Stimulated activated naive B cell treated with anti-CD40 and anti-IgM and Interleukin-4, amounts not matched to agents 10 μg/mL and 1 μg/mL and 100 μg/mL, for 72 hours (primary cell): ENCODE measurements around the gene PREX1.

Source experiments
- ATAC-seq, 2 donors: fragments of 150-1000 bp; cut with Tn5 transposase; replicated peaks; 2 replicates each; pipeline ENCODE4 v1.10.0; 2021; ENCODE audit warnings: moderate library complexity in 1 of 2
- DNase-seq: peaks from one replicate; pipeline ENCODE4 v3.0.0; 2021
- H3K27ac Mint-ChIP-seq: one replicate; pipeline ENCODE4 v1.8.0; 2022; ENCODE audit warnings: mild to moderate bottlenecking, mixed read lengths
- H3K27me3 Mint-ChIP-seq, 2 donors: one replicate each; pipeline ENCODE4 v1.8.0; 2022; ENCODE audit warnings: mixed read lengths in 2 of 2
- H3K36me3 Mint-ChIP-seq, 2 donors: one replicate each; pipeline ENCODE4 v1.8.0; 2022; ENCODE audit warnings: mixed read lengths in 2 of 2, mild to moderate bottlenecking in 1 of 2
- H3K4me1 Mint-ChIP-seq, 2 donors: one replicate each; pipeline ENCODE4 v1.8.0; 2022; ENCODE audit warnings: mixed read lengths in 2 of 2, mild to moderate bottlenecking in 1 of 2
- H3K4me3 Mint-ChIP-seq, 2 donors: one replicate each; pipeline ENCODE4 v1.8.0; 2022; ENCODE audit warnings: mild to moderate bottlenecking in 2 of 2, mixed read lengths in 2 of 2, moderate library complexity in 1 of 2
- H3K9me3 Mint-ChIP-seq, 2 donors: one replicate each; pipeline ENCODE4 v1.8.0; 2022; ENCODE audit warnings: mixed read lengths in 2 of 2, mild to moderate bottlenecking in 1 of 2

PREX1 gene

DNA sequence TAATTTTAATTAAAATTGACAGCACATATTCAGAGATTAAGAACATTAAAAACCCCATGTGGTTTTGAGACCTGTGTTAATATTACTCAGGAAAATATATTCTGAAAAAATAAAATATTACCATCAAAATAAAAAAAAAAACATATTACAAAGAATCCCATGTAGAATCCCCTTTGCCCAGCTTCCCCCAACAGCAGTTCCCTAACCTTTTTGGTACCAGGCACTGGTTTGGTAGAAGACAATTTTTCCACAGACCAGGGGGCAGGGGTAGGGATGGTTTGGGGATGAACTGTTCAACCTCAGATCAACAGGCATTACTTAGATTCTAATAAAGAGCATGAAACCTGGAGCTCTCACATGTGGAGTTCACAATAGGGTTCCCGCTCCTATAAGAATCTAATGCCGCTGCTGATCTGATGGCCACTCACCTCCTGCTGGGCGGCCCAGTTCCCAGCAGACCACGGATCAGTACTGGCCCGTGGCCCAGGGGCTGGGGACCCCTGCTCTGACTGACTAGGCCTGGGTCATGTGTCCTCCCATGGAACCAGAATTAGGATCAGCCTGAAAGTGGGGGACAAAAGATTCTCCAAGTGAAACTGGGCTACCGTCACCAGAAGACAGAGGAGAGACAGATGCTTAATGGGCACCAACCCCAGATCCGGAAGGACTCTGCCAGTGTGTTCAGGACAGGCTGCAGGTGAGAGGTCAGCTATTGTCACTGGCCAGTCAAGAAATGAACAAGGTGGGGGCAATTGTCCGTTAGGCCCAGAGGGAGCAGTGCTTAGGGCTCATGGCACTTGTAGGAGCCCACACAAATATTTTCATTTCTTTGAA lies 235.5 kb downstream of the PREX1 start:
- H3K9me3 Mint-ChIP-seq = peaks cover 0 to 4% of the 10 kb centered on the region in 2 donors
- no peak overlapping the region for H3K27ac Mint-ChIP-seq
- ATAC-seq (no peak), DNase-seq (no peak)
- no peak overlapping the region for H3K4me3 Mint-ChIP-seq
- H3K27me3 Mint-ChIP-seq = peaks cover 13 to 20% of the 10 kb centered on the region in 2 donors
- H3K4me1 Mint-ChIP-seq = no peaks in the 10 kb centered on the region
- no peaks in the 10 kb centered on the region for H3K36me3 Mint-ChIP-seq

DNA sequence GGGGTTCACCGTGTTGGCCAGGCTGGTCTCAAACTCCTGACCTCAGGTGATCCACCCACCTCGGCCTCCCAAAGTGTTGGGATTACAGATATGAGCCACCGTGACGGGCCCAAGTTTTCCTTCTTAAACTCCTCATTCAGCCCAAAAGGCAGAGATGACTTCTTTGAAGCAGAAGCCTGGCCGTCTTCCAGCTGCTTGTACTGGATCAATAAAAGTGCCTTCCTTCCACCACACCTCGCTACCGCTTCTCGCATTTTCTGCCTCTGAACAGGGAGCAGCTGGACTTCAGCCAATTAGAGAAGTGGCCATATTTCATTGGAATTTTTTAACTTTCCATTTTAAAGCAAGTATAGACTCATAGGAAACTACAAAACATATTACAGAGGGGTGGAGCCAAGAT lies 241.1 kb downstream of the PREX1 start:
- no peak for DNase-seq
- no peak overlapping the region for H3K4me3 Mint-ChIP-seq
- H3K36me3 Mint-ChIP-seq = no peaks in the 10 kb centered on the region
- no peaks in the 10 kb centered on the region for H3K4me1 Mint-ChIP-seq
- peaks cover 0 to 4% of the 10 kb centered on the region in 2 donors for H3K9me3 Mint-ChIP-seq
- peaks cover 27 to 43% of the 10 kb centered on the region in 2 donors for H3K27me3 Mint-ChIP-seq
- ATAC-seq = no peak
- no peak overlapping the region for H3K27ac Mint-ChIP-seq

DNA sequence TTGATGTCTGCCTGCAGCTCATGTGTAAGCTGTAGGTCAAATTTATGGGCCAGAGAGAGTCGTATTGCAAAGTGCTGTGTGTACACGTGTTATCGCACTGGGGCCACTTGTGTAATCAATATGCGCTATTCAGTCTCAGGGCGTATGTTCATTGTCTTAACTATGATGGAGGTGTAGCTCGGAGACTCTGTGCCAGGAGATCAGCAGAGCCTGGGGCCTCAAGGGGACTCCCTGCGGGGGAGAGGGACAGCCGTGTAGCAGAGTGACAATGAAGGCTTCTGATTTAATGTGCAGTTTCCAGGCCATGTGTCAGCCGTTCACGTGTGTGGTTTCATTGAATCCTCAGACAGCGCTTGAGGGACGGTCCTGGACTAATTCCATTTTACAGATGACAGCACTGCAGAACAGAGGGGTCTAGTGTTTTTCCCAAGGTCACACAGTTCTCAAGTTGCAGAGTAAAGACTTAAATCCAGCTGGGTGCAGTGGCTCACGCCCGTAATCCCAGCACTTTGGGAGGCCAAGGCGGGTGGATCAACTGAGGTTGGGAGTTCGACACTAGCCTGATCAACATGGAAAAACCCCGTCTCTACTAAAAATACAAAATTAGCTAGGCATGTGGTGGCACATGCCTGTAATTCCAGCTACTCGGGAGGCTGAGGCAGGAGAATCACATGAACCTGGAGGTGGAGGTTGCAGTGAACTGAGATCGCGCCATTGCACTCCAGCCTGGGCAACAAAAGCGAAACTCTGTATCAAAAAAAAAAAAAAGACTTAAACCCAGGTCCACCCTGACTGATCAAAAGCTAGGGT lies 242.5 kb downstream of the PREX1 start:
- no peaks in the 10 kb centered on the region for H3K36me3 Mint-ChIP-seq
- no peak overlapping the region for H3K4me3 Mint-ChIP-seq
- peaks cover 36 to 54% of the 10 kb centered on the region in 2 donors for H3K27me3 Mint-ChIP-seq
- DNase-seq (no peak), ATAC-seq (no peak)
- H3K9me3 Mint-ChIP-seq = peaks cover 0 to 4% of the 10 kb centered on the region in 2 donors
- H3K4me1 Mint-ChIP-seq = no peaks in the 10 kb centered on the region
- no peak overlapping the region for H3K27ac Mint-ChIP-seq

DNA sequence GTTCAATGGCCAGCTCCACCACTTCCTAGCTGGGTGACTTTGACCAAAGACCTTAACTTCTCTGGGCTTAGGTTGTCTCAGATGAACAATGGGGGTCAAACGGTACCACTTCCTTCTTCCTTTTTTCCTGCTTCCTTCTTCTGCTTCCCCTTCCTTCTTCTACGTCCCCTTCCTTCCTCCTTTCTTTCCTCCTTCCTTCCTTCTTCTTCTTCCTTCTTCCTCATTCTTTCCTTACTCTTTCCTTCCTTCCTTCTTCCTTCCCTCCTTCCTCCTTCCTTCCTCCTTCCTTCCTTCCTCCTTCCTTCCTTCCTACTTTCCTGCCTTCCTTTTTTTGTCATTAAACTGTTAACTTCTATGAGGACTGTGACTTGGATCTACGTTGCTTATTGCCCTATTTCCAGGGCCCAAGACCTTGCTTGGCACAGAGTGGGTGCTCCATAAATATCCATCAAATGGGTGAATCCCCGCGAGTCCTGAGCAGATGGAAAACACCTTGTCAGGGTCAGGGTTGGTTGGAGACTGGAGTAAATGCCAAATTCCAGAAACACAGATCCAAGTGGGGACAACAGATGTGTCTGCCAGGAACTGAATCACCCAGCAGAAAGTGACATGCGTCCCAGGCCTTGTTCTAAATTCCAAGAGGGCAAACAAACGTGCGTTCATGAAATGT lies 243.3 kb downstream of the PREX1 start:
- no peak overlapping the region for H3K4me3 Mint-ChIP-seq
- no peaks in the 10 kb centered on the region for H3K4me1 Mint-ChIP-seq
- no peak for ATAC-seq
- H3K27me3 Mint-ChIP-seq = peaks cover 36 to 54% of the 10 kb centered on the region in 2 donors
- no peak overlapping the region for H3K27ac Mint-ChIP-seq
- DNase-seq = no peak
- no peaks in the 10 kb centered on the region for H3K36me3 Mint-ChIP-seq
- peaks cover 0 to 4% of the 10 kb centered on the region in 2 donors for H3K9me3 Mint-ChIP-seq

DNA sequence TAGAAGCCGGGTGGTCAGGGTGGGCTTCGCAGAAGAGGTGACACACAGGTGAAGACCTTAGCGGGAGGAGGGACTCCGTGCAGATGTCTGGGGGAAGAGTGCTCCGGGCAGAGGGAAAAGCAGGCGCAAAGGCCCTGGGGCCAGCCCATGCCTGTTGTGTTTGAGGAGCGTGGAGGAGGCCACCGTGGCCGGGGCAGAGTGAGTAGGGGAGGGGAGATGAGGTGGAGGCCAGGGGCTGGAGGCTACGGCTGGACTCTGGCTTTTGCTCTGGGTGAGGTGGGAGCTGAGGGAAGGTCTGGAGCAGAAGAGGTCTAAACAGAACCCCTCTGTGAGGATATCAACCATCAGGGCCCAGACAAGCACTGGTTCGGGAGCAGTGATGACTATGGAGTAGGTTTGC lies 244.0 kb downstream of the PREX1 start:
- ATAC-seq = no peak

DNA sequence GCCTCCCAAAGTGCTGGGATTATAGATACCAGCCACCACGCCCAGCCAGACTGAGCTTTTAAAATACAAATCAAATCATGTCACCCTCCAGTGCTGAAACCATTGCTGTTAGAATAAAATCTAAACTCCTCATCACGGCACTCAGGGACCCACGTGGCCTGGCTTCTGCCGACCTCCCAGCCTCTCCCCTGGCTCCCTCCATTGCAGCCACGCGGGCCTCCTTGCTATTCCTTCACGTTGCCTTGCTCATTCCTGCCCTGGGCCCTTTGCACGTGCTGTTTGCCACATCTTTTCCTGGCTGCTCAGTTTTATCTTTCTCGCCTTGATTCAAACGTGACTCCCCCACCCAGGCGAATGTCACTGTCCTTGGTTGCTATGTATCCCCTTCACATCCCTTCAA lies 244.6 kb downstream of the PREX1 start:
- ATAC-seq = no peak

More for the DNA sequence above, 244.0 kb downstream of the PREX1 start:
- Mint-ChIP-seq H3K36me3 (no peaks in the 10 kb centered on the region), H3K27me3 (peaks cover 39 to 56% of the 10 kb centered on the region in 2 donors), H3K9me3 (peaks cover 0 to 4% of the 10 kb centered on the region in 2 donors), H3K27ac (no peak overlapping the region), H3K4me1 (no peaks in the 10 kb centered on the region), H3K4me3 (no peak overlapping the region)
- DNase-seq = no peak

DNA sequence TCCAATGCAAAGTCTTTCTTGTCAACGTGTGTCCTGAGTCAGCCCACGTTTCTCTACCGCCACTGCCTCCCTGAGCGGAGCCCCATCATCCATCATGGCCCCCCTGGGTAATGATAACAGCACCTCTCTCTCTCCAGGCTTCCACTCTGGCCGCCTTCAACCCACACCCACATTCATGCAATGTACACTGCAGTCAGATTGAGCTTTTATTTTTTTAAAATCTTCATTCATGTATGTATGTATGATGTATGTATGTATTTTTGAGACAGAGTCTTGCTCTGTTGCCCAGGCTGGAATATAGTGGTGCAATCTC lies 245.2 kb downstream of the PREX1 start:
- Mint-ChIP-seq H3K4me1 (no peaks in the 10 kb centered on the region), H3K27ac (no peak overlapping the region), H3K9me3 (peaks cover 0 to 4% of the 10 kb centered on the region in 2 donors), H3K4me3 (no peak overlapping the region), H3K36me3 (no peaks in the 10 kb centered on the region), H3K27me3 (peaks cover 35 to 48% of the 10 kb centered on the region in 2 donors)
- ATAC-seq = no peak
- DNase-seq = no peak

More for the DNA sequence above, 244.6 kb downstream of the PREX1 start:
- Mint-ChIP-seq H3K9me3 (peaks cover 0 to 4% of the 10 kb centered on the region in 2 donors), H3K4me1 (no peaks in the 10 kb centered on the region), H3K27me3 (peaks cover 36 to 54% of the 10 kb centered on the region in 2 donors), H3K36me3 (no peaks in the 10 kb centered on the region), H3K4me3 (no peak overlapping the region), H3K27ac (no peak overlapping the region)
- DNase-seq = no peak

DNA sequence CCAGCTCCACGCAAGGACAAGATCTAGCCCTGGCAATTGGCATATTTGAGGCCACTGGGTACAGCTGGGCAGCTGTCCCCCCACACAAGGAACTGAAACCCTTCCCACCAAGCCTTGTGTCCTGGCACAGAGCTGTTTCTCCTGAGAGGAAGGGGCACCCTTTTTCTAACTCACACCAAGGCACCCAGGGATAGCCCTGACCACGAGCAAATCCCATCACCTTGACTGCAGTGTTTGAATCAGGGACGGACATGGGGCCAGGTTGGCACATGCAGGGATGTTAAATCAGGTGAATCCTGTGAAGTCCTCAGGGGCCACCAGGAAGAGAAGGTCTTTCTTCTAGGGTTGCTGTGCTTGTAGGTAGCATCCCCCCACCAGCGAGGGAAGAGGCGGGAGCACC lies 246.6 kb downstream of the PREX1 start:
- Mint-ChIP-seq H3K27ac (no peak overlapping the region), H3K9me3 (peaks cover 0 to 4% of the 10 kb centered on the region in 2 donors), H3K27me3 (peaks cover 40 to 51% of the 10 kb centered on the region in 2 donors), H3K36me3 (no peaks in the 10 kb centered on the region), H3K4me3 (no peak overlapping the region), H3K4me1 (no peaks in the 10 kb centered on the region)
- DNase-seq (no peak), ATAC-seq (no peak)

DNA sequence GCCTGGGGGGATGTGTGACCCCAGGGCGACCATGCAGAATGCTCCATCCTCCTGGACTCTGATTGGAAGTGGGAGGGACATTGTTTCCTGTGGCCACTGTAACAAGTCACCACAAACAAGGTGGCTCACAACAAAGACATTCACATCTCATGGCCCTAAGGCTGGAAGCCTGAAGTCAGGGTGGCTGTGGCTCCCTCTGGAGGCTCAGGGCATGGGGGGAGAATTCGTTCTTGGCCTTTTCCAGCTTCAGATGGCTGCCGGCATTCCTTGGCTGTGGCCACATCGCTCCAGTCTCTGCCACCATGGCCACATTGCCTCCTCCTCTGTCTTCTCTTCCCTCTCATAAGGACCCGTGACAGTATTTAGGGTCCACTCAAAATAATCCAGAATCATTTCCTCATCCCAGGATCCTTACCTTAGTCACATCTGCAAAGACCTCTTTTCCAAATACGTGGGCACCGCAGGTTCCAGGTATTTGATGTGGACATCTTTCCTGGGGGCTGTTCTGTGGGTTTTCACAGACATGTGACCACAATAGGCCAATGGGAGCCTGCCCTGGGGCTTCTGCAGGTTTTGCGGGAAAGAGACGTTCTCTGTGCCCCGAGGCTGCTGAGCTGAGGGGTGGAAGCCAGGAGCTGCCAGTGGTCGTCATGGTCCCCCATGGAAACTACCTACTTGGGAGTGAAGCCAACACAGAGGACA lies 249.3 kb downstream of the PREX1 start:
- no peak overlapping the region for H3K27ac Mint-ChIP-seq
- DNase-seq (no peak), ATAC-seq (no peak)
- H3K9me3 Mint-ChIP-seq = no peaks in the 10 kb centered on the region
- H3K27me3 Mint-ChIP-seq = peaks cover 40 to 41% of the 10 kb centered on the region in 2 donors
- no peaks in the 10 kb centered on the region for H3K36me3 Mint-ChIP-seq
- no peaks in the 10 kb centered on the region for H3K4me1 Mint-ChIP-seq
- no peak overlapping the region for H3K4me3 Mint-ChIP-seq

DNA sequence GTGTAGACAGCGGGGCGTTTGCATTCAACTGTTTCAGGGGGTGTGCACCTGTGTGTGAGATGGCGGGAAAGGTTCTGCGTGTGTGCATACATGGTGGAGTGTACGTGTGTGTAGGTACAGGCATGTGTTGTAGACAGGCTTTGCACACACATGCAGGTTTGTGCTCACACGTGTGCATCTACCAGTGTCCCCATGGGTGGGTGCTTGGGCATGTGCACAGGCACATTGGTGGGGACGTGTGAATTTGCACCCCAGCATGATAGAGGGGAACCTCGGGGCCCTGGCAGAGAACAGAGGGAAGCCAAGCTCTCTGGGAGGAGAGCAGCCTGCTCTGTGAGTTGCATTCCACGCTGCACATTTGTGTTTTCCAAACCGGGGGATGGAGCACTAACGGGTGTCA lies 250.2 kb downstream of the PREX1 start:
- H3K9me3 Mint-ChIP-seq = no peaks in the 10 kb centered on the region

DNA sequence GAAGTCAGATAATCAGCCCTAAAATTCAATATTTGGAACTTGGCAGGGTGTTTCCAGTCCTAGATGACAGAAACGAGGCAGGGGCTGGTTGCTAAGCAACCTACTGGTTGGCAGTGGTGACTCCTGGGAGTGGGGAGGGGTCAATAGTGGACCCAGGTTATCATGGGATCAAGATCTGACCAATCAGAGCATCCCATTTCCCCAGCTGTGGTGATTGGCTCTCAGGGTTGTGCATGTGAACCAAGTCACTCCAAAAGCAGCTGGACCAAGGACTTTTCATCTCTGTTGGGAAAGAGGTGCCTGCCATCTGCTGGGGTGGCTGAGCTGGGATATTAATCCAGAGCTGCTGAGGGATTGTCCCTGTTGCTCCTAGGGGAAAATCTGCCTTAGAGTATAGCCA lies 253.4 kb downstream of the PREX1 start:
- DNase-seq = no peak
- Mint-ChIP-seq H3K27me3 (peaks cover 18 to 24% of the 10 kb centered on the region in 2 donors), H3K27ac (no peak overlapping the region), H3K9me3 (no peaks in the 10 kb centered on the region), H3K4me3 (no peak overlapping the region), H3K4me1 (no peaks in the 10 kb centered on the region), H3K36me3 (no peaks in the 10 kb centered on the region)
- ATAC-seq = no peak

More for the DNA sequence above, 250.2 kb downstream of the PREX1 start:
- no peak overlapping the region for H3K27ac Mint-ChIP-seq
- H3K4me1 Mint-ChIP-seq = no peaks in the 10 kb centered on the region
- no peak for DNase-seq
- H3K27me3 Mint-ChIP-seq = peaks cover 34 to 35% of the 10 kb centered on the region in 2 donors
- H3K4me3 Mint-ChIP-seq = no peak overlapping the region
- no peak for ATAC-seq
- H3K36me3 Mint-ChIP-seq = no peaks in the 10 kb centered on the region
